DMS153 treated with DMSO at 0.1 percent for 48 hours (cell line): ENCODE results near the gene RND2.
A peak's percentile ranks its signal among the peaks of the same experiment; 100 is the strongest.
"Not testable (repeated sequence)": the region's sequence is repeated elsewhere in the genome, so short reads cannot be mapped to it uniquely, and the experiment has no call there.

ENCODE experiments used
- DNase-seq: peaks from one replicate; lab custom pipeline; 2025; ENCODE audit not compliant: unreplicated experiment; lab: John Stamatoyannopoulos, UW

The RND2 gene

GRCh38 chr17:43024407-43025289 is at the start of gene RND2:
RND2 (plus strand) TSS chr17:43025231; CDS start chr17:43025348, 117 bp downstream.
- peak; percentile 85 for DNase-seq

- DNase-seq, result no peak
Observed at GRCh38 chr17:42975265-42975664, 49.8 kb upstream of the RND2 start.

GRCh38 chr17:42975701-42976100 is 49.3 kb upstream of the RND2 start:
- not testable (repeated sequence) for DNase-seq

- DNase-seq, result peak; percentile 36
Observed at GRCh38 chr17:42979511-42980273, 45.3 kb upstream of the RND2 start, which contains the start of gene PTGES3L. PTGES3L (minus strand) TSS chr17:42980080; CDS start chr17:42980053, 27 bp downstream.

DNA sequence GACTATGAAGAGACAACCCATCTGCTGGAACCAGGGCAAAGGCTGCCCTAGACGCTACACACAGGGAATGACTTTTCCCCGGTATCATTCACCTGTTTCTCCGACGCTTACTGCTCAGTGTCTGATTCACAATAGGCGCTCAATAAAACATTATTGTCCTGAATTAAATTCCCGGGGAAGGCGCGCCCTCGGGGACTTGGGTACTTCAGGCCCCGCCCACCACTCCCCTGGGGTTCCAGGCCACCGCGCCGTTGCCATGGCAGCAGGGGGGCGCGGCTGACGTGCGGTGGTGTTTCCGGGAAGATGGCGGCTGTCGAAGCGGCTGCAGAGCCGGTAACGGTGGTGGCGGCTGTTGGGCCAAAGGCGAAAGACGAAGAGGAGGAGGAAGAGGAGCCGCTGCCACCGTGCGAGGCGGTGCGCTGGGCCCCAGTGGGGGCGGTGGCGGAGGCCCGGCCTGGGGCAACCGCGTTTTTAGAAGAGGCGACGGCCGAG is 44.7 kb upstream of the RND2 start, which contains the start of gene RUNDC1:
Gene RUNDC1 (plus strand): TSS at position 292 of the 492 bp plus-strand sequence. CDS start 12 bp downstream, at position 304.
- peak; percentile 57 for DNase-seq

- DNase-seq, result peak; percentile 50
Observed at GRCh38 chr17:42980766-42981397, 44.1 kb upstream of the RND2 start.

DNA sequence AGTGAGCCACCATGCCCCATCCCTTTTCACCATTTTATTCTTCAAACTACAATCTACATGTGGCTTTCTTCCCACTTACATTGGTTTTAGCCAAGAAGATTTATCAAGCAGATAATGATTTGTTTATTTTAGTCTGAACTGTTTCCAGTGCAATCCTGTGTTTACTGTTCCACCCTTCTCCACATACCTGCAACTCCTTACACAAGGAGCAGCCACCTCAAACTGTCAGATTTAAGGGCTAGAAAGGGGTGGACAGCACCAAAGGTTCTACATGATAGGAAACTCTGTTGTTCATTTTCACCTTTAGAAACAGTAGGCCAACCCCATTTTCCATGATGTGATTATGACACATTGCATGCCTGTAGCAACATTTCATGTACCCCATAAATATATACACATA is 42.8 kb upstream of the RND2 start:
- no peak for DNase-seq

DNA sequence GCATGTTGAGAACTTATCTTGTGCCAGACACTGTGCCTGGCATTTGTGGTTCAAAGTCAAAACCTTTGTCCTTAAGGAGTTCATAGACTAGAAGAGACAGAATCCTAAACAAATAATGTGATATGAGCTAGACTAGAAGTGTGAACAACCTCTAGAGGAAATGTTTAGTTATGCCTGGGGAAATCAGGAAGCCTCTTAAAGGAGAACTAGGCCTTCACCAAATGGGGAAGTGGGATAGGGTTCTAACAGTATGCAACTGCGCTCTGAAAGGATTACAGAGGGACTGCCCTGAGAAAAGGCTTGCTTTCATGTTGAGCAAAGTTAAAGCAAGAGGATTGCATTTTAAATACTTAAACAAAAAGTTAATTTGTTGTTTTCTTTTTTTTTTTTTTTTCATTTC is 39.8 kb upstream of the RND2 start:
- DNase-seq, result no peak

DNA sequence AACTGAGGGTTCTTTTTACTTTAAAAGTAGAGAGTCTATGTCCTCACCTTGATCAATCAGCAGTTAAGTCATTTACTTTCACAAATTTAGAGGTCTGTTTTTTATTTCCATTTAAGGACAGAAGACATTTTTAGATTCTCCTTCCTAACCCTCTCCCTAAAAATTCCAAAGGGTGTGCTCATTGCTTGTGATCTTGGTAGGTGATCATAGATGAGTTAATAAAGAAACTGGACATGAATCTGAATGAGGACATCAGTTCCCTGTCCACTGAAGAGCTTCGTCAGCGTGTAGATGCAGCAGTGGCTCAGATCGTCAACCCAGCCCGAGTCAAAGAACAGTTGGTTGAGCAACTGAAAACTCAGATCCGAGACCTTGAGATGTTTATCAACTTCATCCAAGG is 35.9 kb upstream of the RND2 start:
- DNase-seq, result no peak

DNA sequence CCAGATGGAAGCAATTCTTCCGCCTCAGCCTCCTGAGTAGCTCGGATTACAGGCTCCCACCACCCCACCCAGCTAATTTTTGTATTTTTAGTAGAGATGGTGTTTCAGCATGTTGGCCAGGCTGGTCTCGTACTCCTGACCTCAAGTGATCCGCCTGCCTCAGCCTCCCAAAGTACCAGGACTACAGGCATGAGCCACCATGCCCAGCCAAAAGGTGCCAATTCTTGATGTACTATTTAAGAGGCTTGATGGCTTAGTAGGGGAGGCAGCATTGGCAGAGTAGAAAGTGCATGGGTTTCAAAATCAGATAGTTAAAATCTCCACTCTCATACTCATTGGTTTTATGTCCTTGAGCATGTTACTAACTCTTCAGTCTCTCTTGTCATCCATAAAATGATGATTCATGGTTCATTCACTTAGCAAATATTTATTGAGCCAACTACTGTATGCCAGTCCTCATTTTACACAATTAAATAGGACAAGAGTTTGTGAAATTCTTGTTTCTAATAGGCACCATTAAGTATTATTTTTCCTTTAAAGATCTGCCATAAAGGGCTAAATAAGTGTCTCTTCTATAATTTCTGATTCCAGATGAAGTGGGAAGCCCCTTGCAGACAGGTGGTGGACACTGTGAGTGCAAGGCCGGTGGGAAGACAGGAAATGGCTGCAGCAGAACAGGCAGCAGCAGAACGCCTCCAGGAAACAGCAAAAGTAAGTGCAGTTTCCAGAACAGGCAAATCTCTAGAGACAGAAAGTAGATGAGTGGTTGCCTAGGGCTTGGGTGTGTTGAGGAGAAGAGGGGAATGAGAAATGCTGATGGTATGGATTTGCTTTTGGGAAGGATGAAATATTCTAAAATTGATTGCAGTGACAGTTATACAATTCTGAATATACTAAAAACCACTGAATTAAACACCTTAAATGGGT is 35.0 kb upstream of the RND2 start:
- no peak for DNase-seq

- no peak for DNase-seq
Observed at GRCh38 chr17:42991471-42991870, 33.6 kb upstream of the RND2 start.

- no peak for DNase-seq
Observed at GRCh38 chr17:42992872-42993271, 32.2 kb upstream of the RND2 start.

DNA sequence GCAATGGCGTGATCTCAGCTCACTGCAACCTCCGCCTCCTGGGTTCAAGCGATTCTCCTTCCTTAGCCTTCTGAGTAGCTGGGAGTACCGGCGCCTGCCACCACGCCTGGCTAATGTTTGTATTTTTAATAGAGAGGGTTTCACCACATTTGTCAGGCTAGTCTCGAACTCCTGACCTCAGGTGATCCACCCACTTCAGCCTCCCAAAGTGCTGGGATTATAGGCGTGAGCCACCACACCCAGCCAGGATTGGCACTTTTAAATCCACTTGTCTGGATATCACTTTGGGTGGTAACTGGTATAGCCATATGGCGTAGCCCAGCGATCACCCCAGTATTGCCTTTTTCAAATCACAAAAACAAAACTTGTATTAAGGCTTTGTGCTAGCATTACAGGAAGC is 31.1 kb upstream of the RND2 start:
- not testable (repeated sequence) for DNase-seq

DNA sequence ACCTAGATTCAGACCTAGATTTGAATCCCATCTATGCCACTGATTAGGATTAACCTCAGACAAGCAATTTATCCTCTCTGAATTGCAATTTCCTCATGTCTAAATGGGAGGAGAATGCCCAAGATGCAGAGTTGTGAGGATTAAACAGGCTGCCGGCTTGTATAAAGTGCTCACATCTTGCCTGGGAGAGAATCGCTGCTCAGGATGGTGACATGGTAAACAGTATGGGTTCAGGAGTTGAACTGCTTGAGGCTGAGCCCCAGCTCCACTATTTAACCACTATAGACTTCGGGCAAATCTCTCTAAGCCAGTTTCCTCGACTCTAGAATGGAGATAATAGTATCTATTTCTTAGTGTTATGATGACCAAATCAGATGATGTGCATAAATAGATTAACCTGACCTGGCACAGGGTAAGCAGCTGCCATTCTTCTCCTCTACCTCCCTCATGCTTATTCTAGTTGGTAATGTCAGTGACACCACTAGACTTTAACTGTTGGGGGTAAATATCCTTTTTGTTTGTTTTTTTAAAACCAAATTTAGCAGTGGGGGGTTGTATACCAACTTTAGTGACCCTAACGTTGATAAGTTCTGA is 27.5 kb upstream of the RND2 start:
- DNase-seq, result no peak

DNA sequence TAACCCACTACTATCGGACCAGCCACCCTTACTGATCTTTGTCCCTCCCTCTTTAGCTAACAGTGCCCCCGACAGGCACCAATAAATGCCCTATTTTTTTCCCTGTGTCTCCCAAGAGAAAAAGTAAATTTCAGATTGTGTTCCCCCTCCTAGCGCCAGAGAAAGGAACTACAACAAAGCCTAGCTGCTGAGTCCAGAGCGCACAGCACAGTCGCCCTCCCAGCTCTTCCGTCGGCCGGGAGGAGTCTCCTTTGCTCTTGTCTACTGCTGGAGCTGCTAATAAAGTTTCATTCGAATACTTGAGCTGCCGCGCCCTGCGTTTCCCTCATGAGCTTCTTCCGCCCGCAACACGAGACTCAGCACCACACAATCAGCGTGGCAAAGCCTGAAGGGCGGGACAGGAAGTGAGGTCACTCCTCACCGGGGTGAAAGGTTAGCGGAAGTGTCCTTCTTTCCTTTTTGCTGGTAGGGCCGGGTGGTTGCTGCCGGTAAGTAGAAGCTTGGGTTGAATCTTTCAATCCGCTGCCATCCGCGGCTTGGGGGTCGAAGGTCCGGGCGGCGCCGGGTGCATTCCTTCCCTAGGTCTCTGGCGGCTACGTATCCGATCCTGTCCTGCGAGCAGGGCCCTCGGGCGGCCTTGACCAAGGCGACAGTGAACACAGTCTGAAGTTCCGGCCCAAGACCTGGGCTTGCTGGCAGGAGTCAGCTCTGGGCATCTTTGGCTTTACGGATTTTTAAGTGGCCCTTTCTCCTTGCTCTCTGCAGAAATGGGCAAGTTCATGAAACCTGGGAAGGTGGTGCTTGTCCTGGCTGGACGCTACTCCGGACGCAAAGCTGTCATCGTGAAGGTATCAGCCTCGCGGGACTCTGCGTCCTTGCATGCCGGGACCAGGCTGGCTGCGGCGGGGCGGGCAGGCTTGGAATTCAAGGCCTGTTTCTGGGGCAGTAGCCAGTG is 26.8 kb upstream of the RND2 start, which contains the start of gene RPL27:
Gene RPL27 (plus strand): TSS at position 436 of the 955 bp plus-strand sequence. CDS start 332 bp downstream, at position 768.
- peak; percentile 98 for DNase-seq

DNA sequence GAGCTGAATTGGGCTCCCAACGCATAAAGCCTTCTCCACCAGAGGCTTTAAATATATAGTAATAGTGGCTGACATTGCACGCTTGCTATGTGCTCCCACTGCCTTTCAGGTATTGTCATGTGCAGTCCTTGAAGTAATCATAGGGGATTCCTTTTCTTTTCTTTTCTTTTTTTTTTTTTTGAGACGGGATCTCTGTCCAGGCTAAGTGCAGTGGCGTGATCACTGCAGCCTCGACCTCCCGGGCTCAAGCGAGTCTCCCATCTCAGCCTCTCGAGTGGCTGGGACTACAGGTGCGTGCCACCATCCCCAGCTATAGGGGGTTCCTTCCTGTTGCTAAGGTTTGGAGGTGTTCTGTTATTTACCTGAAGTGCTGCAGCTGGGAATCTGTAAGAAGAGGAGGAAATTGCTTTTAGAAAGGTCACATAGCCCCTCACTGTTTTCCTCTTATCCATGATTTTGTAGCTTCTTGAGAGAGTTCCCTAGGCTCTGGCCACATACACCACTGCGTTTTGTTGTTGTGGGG is 26.0 kb upstream of the RND2 start:
- no peak for DNase-seq

- not testable (repeated sequence) for DNase-seq
Observed at GRCh38 chr17:43000894-43001293, 24.1 kb upstream of the RND2 start.

DNA sequence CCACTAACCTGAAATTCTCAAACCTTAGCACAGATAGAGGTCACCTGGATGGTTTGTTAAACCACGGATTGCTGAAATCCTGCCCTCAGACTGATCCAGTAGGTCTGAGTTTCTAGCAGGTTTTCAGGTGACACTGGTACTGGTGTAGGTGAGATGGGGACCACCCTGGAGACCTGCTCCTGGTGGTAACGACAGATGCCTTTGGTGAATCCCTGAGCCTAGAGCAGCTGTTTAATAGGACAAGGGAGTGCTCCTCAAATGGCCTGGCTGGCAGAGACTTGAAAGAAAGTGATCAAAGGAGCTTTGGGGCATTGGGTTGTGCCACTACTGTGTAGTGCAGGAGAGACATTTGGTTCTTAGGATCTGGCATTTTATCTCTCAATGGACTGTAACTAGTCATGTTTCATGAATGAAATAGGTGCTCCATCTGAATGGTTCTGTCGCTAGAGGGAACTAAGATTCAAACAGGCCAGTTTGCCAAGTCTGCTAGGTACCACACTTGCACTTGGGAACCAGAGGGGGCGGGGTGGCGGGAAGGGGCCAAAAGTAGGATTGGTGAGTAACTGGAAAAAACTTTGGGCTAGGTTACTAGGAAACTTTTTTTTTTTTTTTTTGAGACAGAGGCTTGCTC is 21.4 kb upstream of the RND2 start:
- DNase-seq, result no peak
